ENCODE data around the gene DOCK2. TPM values are rescaled to one million over a fixed set of nuclear protein-coding genes. Genes with fewer than 3 reads are reported as not detected.

Gene DOCK2
- polyA plus RNA-seq, 2 of the 4 experiments (the other 2 are of a cell fraction): 2.1 to 4.6 TPM

DNA sequence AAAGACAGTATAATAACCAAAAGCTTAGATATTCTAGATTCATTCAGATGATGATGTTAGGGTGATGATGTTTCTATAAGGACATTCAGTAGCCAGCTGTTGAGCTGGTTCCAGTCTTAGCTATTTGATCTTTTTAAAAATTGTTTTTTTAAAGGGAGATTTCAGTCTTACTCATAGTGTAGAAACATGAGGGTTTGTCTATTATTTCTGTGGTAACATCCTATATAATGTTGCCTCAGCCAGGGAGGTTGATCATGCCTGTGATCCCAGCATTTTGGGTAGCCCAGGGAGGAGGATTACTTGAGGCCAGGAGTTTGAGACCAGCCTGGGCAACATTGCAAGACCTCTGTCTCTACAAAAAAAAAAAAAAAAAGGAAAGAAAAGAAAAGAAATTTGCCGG, 167.8 kb downstream of the DOCK2 start:
- DNase-seq (ENCODE audit: low read depth in 1 of 2, low spot score in 1 of 2): no peak
- no peak overlapping the region for H3K4me2 ChIP-seq
- 37% methylated on average over 1 of the region's 1 CpG for WGBS (ENCODE audit: missing lambda C conversion rate)
- no peak for ATAC-seq
- no peak overlapping the region for H3K27ac ChIP-seq
- TF ChIP-seq, protein P1, sequence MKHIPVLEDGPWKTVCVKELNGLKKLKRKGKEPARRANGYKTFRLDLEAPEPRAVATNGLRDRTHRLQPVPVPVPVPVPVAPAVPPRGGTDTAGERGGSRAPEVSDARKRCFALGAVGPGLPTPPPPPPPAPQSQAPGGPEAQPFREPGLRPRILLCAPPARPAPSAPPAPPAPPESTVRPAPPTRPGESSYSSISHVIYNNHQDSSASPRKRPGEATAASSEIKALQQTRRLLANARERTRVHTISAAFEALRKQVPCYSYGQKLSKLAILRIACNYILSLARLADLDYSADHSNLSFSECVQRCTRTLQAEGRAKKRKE (CRISPR knock-in tag; IDR thresholded peaks at IDR 0.05; ENCODE audit: low read depth): no peak
- TF ChIP-seq ZNF302 (CRISPR knock-in tag; IDR thresholded peaks at IDR 0.05) (no peak), GATA3 (IDR thresholded peaks at IDR 0.05; ENCODE audit: borderline replicate concordance) (no peak), HOXB5 (CRISPR knock-in tag; IDR thresholded peaks at IDR 0.05) (no peak)
- TF ChIP-seq, protein P2, sequence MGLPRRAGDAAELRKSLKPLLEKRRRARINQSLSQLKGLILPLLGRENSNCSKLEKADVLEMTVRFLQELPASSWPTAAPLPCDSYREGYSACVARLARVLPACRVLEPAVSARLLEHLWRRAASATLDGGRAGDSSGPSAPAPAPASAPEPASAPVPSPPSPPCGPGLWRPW (IDR thresholded peaks at IDR 0.05): no peak
- no peak for FAIRE-seq
- ChIA-PET POLR2A (no interaction called here), CTCF (interaction anchor here (0.7 to 3.8 kb wide), 3 partner anchors 13 to 412 kb away, joined by 3 to 19 read pairs (median 6); partner anchors contain the start of gene INSYN2B)
- H3K9me3 ChIP-seq: no peaks in the 10 kb centered on the region
- no peak overlapping the region for H3K4me3 ChIP-seq
- H3K4me1 ChIP-seq: peaks cover 13% of the 10 kb centered on the region; the same call in 2 of the 3 replicates

DNA sequence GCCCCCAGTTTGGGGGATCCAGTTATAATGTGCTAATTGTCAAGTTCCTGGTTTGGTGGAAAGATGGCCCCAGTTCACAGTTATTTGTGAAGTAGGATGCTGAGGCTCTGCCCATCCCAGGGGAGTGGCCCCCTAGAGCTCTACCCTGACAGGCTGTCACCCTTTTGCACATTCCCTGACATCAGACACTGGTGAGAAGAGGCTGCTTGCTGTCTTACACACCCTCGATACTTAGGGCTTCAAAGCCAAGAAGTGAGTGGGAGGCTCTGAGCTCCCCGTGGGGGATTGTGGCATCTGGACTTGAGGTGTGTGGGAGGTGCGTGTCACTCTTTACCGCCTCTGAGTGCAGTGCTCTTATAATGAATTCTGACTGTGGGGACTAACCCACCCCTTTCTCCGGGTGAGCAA, 168.5 kb downstream of the DOCK2 start:
- FAIRE-seq (no peak), DNase-seq (ENCODE audit: low read depth in 1 of 2, low spot score in 1 of 2) (no peak), ATAC-seq (no peak)
- Histone ChIP-seq H3K4me1 (peaks cover 13% of the 10 kb centered on the region; the same call in 2 of the 3 replicates), H3K27ac (no peak overlapping the region), H3K9me3 (no peaks in the 10 kb centered on the region), H3K4me3 (no peak overlapping the region), H3K4me2 (no peak overlapping the region)
- 83% methylated on average over 5 of the region's 5 CpGs for WGBS (ENCODE audit: missing lambda C conversion rate)
- POLR2A ChIA-PET: interaction anchor here (0.6 kb wide), 1 partner anchor 152 kb away, joined by 3 read pairs; no protein-coding TSS in a partner anchor
- CTCF ChIA-PET: interaction anchor here (0.7 to 3.8 kb wide), 3 partner anchors 14 to 175 kb away, joined by 3 to 19 read pairs (median 3); partner anchors contain the start of gene INSYN2B
- no peak for TF ChIP-seq EHMT2 (IDR thresholded peaks at IDR 0.05; ENCODE audit: low read depth)
- TF ChIP-seq FOXS1 (CRISPR knock-in tag; IDR thresholded peaks at IDR 0.05): no peak
- no peak for TF ChIP-seq NFE2L2 (conservative IDR thresholded peaks at IDR 0.05; ENCODE audit: low read length)
- no peak for TF ChIP-seq CHD4 (IDR thresholded peaks at IDR 0.05; ENCODE audit: borderline replicate concordance)
- no peak for TF ChIP-seq HOXB13 (CRISPR knock-in tag; IDR thresholded peaks at IDR 0.05; ENCODE audit: low read depth)
- TF ChIP-seq NR3C1 (IDR thresholded peaks at IDR 0.05): no peak
- TF ChIP-seq KDM5A (IDR thresholded peaks at IDR 0.05): no peak
- TF ChIP-seq, protein P3, sequence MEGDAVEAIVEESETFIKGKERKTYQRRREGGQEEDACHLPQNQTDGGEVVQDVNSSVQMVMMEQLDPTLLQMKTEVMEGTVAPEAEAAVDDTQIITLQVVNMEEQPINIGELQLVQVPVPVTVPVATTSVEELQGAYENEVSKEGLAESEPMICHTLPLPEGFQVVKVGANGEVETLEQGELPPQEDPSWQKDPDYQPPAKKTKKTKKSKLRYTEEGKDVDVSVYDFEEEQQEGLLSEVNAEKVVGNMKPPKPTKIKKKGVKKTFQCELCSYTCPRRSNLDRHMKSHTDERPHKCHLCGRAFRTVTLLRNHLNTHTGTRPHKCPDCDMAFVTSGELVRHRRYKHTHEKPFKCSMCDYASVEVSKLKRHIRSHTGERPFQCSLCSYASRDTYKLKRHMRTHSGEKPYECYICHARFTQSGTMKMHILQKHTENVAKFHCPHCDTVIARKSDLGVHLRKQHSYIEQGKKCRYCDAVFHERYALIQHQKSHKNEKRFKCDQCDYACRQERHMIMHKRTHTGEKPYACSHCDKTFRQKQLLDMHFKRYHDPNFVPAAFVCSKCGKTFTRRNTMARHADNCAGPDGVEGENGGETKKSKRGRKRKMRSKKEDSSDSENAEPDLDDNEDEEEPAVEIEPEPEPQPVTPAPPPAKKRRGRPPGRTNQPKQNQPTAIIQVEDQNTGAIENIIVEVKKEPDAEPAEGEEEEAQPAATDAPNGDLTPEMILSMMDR (IDR thresholded peaks at IDR 0.05): no peak
- no peak for TF ChIP-seq HEYL (CRISPR knock-in tag; IDR thresholded peaks at IDR 0.05)
- TF ChIP-seq FOSL2 (IDR thresholded peaks at IDR 0.05): no peak
- TF ChIP-seq FOSL2 (CRISPR knock-in tag; IDR thresholded peaks at IDR 0.05): no peak
- TF ChIP-seq BHLHE40 (IDR thresholded peaks at IDR 0.05; ENCODE audit: low read depth, low read length): no peak
- no peak for TF ChIP-seq ZFP36 (IDR thresholded peaks at IDR 0.05; ENCODE audit: borderline replicate concordance, partially characterized antibody)
- TF ChIP-seq, protein P4, sequence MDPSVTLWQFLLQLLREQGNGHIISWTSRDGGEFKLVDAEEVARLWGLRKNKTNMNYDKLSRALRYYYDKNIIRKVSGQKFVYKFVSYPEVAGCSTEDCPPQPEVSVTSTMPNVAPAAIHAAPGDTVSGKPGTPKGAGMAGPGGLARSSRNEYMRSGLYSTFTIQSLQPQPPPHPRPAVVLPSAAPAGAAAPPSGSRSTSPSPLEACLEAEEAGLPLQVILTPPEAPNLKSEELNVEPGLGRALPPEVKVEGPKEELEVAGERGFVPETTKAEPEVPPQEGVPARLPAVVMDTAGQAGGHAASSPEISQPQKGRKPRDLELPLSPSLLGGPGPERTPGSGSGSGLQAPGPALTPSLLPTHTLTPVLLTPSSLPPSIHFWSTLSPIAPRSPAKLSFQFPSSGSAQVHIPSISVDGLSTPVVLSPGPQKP (IDR thresholded peaks at IDR 0.05; ENCODE audit: low read depth, low read length): no peak
- TF ChIP-seq MYC (IDR thresholded peaks at IDR 0.05; ENCODE audit: borderline replicate concordance, low read length): no peak
- no peak for TF ChIP-seq NPAS2 (CRISPR knock-in tag; IDR thresholded peaks at IDR 0.05; ENCODE audit: borderline replicate concordance)
- no peak for TF ChIP-seq KDM1A (IDR thresholded peaks at IDR 0.05; ENCODE audit: low read depth)

Measured in A549 (cell line).